T-helper 22 cell (primary cell): ENCODE data around the gene CHCHD5.
A peak's percentile ranks its signal among the peaks of the same experiment; 100 is the strongest.
"Not testable (repeated sequence)": the region's sequence is repeated elsewhere in the genome, so short reads cannot be mapped to it uniquely, and the experiment has no call there.

Source experiments
- DNase-seq: peaks from one replicate; pipeline ENCODE4 v3.0.0-alpha.2; 2020; ENCODE audit warnings: low read depth

The CHCHD5 gene

GRCh38 chr2:112588611-112589045, 4.2 kb downstream of the CHCHD5 start:
- DNase-seq: no peak

GRCh38 chr2:112591413-112591812, 7.0 kb downstream of the CHCHD5 start:
- no peak for DNase-seq

GRCh38 chr2:112593736-112594135, 9.3 kb downstream of the CHCHD5 start:
- no peak for DNase-seq

GRCh38 chr2:112597537-112598322, 13.3 kb downstream of the CHCHD5 start:
- no peak for DNase-seq

DNA sequence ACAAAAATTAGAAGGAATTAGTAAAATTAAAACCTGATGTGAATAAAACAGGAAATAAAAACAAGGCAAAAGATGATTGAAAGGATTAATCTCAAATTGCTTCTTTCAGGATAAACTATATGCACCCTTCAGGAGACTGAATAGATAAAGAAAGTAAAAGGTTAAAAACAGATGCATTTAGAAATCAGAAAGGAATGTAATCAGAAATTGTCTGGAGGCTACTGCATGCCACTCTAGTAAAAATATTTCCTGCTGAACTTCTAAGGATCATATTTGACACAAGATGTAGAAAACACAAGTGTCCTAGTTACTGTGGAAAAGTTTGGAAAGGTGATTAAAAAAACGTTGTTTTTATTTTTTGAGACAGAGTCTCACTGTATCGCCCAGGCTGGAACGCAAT, 16.2 kb downstream of the CHCHD5 start:
- no peak for DNase-seq

GRCh38 chr2:112601754-112602153, 17.3 kb downstream of the CHCHD5 start:
- no peak for DNase-seq

- no peak for DNase-seq
Observed at GRCh38 chr2:112602917-112603316, 18.5 kb downstream of the CHCHD5 start.

- no peak for DNase-seq
Observed at GRCh38 chr2:112603731-112604130, 19.3 kb downstream of the CHCHD5 start.

GRCh38 chr2:112604952-112605351, 20.5 kb downstream of the CHCHD5 start:
- no peak for DNase-seq

- DNase-seq: no peak
Observed at GRCh38 chr2:112605926-112606325, 21.5 kb downstream of the CHCHD5 start.

- no peak for DNase-seq
Observed at GRCh38 chr2:112606547-112606946, 22.1 kb downstream of the CHCHD5 start.

- DNase-seq: no peak
Observed at GRCh38 chr2:112607680-112608438, 23.4 kb downstream of the CHCHD5 start.

- DNase-seq: not testable (repeated sequence)
Observed at GRCh38 chr2:112609320-112609719, 24.9 kb downstream of the CHCHD5 start.

GRCh38 chr2:112612283-112612682, 27.9 kb downstream of the CHCHD5 start:
- DNase-seq: not testable (repeated sequence)

DNA sequence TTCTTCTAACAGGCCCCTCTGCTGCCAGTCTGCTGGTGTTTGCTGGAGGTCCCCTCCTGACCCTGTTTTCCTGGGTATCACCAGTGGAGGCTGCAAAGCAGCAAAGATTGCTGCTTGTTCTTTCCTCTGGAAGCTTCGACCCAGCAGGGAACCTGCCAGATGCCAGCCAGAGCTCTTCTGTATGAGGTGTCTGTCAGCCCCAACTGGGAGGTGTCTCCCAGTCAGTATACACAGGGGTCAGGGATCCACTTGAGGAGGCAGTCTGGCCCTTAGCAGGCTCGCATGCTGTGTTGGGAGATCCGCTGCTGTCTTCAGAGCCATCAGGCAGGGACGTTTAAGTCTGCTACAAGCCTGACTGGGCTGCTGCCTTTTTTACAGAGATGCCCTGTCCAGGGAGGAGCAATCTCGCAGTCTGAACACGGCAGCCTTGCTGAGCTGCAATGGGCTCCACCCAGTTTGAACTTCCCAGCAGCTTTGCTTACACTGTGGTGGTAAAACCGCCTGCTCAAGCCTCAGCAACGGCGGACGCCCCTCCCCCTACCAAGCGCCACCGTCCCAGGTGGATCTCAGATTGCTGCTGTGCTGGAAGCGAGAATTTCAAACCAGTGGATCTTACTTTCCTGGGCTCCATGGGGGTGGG, 29.9 kb downstream of the CHCHD5 start:
- no peak for DNase-seq

DNA sequence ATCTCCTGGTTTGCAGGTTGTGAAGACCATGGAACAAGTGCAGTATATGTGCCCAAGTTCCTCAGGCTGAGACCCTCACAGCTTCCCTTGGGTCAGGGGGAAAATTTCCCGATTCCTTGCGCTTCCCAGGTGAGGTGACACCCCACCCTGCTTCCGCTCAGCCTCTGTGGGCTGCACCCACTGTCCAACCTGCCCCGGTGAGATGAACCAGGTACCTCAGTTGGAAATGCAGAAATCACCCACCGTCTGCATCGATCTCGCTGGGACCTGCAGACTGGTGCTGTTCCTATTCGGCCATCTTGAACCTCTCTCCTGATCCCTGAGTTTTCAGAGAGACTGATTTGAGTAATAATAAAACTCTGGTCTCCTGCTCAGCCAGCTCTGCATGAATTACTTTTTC, 30.6 kb downstream of the CHCHD5 start:
- no peak for DNase-seq

GRCh38 chr2:112615798-112616197, 31.4 kb downstream of the CHCHD5 start:
- not testable (repeated sequence) for DNase-seq

- no peak for DNase-seq
Observed at GRCh38 chr2:112618383-112618782, 34.0 kb downstream of the CHCHD5 start.

GRCh38 chr2:112621790-112622527, 37.5 kb downstream of the CHCHD5 start:
- DNase-seq: no peak

- DNase-seq: no peak
Observed at GRCh38 chr2:112622528-112622849, 38.1 kb downstream of the CHCHD5 start.

DNA sequence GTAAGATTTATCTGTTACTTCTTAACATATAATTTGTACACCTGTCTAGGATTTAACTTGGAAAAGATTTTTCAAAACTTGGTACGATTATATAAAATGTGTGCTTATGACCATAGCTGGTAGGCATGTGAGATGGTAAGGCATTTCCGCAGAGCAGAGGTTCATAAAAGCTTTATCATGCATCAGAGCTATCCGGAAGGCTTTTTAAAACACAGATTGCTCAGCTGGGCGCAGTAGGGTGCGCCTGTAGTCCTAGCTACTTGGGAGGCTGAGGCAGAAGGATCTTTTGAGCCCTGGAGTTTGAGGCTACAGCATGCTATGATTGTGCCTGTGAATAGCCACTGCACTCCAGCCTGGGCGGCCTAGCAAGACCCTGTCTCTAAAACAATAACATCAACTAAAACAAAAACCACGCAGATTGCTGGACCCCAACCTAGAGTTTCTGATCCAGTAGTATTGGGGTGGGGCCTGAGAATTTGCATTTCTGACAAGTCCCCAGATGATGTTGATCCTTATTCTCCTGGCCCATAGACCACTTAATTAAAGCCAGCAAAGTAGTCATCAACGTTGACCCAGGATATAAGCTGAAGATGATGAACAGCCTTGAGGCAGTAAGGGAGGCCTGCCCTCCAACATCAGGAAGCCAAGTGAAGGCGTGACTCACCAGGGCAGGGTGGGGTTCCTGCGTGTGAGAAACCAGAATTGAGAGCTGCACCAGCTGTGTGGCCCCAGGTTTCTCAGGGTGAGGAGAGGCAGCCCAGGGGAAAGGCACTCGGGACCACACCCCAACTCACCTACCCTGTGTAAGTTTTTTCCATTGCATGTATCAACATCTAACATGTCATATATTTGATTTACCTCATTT, 39.7 kb downstream of the CHCHD5 start:
- DNase-seq: peak; percentile 57
